NCI-H524 (cell line): Measurements from ENCODE around the gene VPS37B.
"Not testable (repeated sequence)": the region's sequence is repeated elsewhere in the genome, so short reads cannot be mapped to it uniquely, and the experiment has no call there.

ENCODE experiments used
- DNase-seq, 2 experiments: peaks; one replicate each; lab custom pipeline; 2025; lab: John Stamatoyannopoulos, UW

The VPS37B gene, protein sequence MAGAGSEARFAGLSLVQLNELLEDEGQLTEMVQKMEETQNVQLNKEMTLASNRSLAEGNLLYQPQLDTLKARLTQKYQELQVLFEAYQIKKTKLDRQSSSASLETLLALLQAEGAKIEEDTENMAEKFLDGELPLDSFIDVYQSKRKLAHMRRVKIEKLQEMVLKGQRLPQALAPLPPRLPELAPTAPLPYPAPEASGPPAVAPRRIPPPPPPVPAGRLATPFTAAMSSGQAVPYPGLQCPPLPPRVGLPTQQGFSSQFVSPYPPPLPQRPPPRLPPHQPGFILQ

DNA sequence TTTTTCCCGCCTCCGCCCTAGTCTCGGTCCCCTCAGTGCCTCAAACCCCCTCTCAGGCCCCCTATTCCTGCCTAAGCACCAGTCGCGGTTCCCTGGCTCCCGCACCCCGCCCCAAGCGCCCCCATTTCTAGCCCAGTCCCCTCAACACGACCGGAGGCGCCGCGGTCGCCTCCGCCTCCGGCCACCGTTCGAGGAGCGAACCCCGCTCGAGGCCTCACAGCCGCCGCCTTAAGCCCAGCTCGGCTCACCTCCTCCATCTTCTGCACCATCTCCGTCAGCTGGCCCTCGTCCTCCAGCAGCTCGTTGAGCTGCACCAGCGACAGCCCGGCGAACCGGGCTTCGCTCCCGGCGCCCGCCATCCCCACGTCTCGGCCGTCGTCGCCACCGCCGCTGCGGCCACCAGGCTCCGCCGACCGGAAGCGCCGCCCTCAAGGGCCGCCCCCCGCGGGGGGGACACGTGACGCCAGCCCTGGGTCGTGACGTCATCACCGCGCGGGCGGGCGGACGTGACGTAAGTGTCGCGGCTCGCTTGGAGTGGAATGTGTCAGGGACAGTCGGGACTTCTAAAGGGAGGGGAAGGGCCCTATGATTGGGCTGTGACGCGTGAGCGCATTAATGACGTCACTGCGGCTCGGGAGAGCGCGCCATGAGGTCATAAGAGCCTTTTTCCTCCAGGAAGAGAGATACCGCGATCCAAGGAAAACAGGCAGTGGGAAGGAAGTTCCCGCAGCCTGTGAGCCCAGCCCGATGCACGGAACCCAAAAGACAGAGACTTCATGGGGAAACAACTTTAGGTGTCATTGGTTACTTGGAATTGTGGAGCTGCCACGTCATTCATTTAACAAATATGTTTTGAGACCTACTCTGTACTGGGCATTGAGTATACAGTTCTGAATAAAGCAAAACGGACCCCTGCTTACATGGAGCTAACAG is at the start of gene VPS37B:
Gene VPS37B (minus strand): TSS at position 421 of the 933 bp plus-strand sequence. CDS start 62 bp downstream, at position 359.
- DNase-seq: peak; percentile 42 to 68

DNA sequence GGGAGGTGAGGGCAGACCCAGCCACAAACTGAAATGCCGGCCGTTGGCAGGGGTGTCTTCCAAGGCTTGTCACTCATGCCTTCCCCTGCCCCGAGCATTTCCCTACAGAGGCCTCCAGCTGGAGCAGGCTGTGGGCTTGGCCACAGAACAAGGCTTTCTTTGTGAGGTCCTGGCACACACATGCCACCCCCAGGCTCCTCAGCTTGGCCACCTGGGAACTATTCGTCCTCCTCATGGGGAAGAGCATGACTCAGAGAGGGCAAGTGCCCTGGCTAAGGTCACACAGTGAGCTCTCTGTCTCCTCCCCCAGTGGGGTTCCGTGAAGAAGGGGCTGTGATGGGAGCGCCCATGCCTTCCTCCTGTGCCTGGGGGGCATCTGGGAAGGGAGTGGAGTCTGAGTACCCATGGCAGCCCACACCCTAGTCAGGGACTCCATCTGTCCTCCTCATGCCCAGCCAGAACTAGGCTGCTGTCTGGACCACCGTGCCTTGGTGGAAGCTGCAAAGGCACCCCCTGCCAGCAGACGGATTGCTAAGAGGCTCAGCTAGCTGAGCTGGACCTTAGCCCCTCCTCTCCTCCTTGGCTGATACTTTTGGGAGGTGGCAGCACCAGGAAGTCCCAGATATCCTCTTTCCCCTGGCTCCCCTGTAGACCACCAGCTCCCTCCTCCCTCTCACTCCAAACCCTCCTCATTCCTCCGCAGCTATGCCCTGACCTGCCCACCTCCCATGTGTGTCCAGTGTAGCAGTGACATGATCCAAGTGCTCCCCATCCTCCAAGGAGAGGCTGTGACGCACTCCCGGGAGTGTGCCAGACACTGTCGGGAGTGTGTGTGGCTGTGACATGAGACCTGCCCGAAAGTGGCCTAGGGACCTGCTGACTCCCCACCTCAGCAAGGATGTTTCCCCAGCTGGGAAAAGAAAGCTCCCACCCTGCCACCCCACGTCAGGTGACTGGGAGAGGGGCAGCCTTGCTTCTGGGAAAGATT is 49.0 kb upstream of the VPS37B start:
- DNase-seq: no peak

DNA sequence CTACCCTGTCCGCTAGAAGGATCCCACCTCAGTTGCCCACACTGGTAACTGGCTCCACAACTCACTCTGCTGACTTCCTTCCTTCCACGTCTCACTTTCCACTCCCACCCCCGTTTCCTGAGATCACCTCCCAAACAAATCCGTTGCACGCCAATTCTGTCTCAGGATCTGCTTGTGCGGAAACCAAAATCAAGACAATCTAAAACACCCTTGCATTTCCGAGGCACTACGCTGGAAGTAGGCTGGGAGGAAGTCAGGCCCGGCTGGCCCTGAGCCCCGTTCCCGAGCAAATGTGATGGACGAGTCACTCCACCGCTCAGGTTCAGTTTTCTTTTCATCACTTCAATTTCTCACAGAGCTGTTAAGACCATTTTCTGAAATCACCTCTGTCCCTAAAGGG is 47.3 kb upstream of the VPS37B start:
- DNase-seq: no peak

DNA sequence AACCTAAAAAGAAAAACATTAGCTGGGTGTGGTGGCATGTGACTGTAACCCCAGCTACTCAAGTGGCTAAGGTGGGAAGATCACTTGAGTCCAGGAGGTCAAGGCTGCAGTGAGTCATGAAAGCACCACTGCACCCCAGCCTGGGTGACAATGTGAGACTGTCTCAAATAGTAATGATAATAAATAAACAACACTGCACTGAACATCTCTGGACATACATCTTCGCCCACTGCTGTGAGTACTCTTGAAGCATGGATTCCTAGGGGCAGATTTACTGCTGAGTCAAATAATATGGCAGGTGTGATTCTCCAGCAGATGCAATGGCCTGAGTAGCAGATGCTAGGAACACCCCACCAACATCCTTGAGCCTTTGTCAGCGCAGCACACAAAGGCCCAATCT is 46.7 kb upstream of the VPS37B start:
- DNase-seq: peak in 1 of 2 experiments; percentile 12

DNA sequence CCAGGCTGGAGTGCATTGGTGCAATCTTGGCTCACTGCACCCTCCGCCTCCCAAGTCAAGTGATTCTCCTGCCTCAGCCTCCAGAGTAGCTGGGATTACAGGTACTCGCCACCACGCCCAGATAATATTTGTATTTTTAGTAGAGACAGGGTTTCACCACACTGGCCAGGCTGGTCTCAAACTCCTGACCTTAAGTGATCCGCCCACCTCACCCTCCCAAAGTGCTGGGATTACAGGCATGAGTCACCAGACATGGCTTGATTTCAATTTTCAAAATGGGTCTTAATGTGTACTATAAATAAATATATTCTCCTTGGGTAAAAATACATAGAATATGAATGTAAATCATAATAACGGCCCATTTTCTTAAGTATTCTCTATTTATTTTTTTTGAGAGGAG is 45.4 kb upstream of the VPS37B start:
- not testable (repeated sequence) for DNase-seq

DNA sequence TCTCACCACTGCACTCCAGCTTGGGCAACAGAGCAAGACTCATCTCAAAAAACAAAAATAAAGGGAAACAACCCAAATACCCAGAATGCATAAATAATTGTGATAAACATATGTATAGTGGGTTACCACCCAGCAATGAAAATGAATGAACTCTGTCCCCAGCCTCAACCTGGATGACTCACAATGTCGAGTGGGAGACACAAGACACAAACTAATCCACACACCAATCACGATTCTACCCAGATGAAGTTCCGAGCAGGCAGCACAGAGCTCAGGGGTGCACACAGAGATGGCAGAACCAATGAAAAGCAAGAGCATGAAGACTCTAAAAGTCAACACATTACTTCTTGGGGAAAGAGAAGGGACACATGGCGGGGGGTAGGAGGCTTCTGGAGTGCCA is 43.2 kb upstream of the VPS37B start:
- no peak for DNase-seq

DNA sequence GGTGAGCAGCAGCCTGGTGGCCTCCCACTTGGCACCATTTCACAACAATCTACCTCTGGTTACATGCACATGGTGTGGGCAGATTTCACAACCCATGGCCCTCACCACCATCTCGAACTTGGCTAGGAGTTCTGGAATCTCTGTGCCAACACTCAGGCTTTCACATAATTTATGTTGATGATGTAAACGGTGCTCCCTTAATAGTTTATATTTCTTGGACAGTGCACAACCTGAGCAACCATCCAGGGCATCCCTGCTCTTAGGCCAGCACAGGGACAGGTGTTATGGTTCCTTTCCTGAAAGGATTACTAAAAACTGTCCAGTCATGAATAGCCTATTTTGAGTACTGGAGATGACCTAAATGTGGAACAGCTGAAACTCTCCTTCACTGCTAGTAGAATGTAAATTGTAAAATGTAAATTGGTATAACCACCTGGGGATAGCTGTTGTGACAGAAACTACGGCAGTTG is 41.7 kb upstream of the VPS37B start:
- no peak for DNase-seq

DNA sequence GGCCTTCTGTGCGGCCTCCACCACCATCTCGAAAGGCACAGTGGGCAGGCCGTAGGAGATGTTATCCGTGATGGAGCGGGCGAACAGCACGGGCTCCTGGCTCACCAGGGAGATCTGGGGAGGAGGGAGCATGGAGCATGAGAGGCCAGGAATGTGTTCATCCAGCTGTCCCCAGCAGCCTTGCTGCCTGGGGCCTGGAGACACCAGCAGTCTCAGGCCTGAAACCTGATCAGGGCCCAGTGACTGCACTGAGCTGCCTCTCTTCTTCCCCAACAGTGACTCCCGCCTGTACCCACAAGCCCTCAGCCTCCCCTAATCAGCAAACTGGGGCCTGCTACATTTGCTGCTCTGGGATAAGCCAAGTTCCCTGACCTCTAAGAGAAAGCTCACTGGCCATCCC is 39.4 kb upstream of the VPS37B start:
- DNase-seq: no peak

DNA sequence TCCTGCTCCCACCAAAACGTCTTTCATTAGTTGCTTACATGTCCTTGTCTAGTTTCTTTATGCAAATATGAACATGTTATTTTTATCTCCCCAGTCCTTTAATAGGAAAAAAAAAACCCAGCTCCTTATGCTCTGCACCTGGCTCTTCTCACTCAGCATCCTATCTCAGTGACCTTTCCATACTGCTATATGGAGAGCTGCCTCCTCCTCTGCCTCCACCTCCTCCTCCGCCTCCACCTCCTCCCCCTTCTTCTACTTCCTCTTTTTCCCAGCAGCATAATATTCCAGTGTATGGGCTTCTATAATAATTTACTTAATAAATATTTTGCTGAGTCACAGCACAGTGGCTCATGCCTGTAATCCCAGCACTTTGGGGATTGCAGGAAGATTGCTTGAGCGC is 38.8 kb upstream of the VPS37B start:
- no peak for DNase-seq

DNA sequence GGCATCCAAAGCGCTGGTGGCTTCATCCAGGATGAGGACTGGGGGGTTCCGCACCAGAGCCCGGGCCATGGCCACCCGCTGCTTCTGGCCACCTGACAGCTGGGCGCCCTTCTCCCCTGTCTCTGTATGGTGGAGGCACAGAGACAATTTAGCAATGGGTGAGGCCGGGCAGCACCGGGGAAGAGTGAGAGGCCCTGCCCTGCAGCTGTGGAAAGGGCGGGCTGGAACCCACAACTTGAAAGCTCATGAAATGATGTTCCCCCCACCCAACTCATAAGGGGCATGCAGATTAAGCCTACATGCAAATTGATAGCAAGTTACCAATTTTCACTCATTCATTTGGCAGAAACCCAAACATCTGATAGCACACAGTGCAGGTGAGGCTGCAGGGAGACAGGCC is 36.3 kb upstream of the VPS37B start:
- DNase-seq: no peak

DNA sequence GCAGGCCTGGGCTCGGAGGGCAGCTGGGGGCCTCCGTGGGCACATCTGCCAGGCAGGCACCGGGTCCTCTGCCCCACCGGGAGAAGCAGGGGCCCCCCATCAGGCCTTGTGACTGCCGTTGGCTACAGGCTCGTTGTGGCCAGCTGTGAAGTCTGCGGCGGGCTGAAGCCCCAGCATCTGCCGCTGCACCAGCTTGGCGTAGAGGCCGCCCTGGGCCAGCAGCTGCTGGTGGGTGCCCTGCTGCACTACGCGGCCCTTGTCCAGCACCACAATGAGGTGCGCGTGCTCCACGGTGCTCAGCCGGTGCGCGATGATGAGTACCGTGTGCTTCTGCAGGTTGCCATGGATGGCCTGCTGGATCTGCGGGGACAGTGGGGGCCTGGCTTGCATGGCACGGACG is 33.9 kb upstream of the VPS37B start:
- peak in 1 of 2 experiments; percentile 11 for DNase-seq

DNA sequence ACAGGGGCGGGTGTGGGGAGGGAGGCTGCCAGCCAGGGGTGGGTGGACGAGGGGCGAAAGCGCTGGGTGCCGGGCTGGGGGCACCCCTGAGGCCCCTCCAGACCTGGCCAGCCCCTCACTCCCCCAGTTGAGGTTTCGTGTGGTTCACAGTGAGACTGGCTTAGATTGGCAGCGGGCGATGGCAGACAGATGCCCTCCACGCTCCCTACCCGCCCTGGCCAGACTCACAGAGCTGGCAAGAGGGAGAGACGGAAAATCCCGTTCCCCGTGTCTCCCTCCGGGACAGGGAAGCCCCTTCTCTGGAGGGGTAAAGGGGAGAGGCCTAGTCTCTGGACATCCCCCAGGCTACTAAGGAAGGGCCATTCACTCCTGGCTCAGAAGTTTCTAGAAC is 33.2 kb upstream of the VPS37B start:
- DNase-seq: no peak

DNA sequence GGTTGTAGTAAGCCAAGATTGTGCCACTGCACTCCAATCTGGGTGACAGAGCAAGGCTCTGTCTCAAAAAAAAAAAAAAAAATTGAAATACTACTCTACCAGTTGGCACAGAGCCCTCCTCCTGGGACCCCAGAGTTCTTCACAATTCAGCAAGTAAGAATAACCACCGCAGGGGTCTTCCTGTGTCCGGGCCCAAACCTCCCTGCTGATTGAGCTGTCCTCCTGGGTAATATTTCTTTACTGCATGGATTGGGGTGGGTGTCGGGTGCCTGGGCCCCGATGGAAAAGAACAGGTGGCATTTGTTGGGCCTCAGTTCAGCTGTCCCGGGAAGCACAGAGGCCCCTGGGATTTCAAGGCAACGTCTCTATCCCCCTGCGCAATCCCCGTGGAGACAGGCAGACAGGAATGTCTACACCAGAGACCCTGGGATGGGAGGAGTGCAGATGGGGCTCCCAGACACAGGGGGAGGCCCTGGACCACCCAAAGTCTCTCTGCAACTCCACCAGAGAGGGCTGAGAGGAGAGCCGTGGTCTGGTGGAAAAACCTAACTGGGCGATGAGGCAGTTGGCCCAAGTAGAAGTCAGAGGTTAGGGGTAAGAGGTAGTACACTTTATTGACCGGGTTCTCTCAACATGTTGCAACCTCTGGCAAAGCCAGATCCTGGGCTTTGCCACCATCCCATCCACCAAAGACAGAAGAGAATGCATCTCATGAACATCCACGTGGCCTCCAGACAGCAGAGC is 32.7 kb upstream of the VPS37B start:
- DNase-seq: no peak

DNA sequence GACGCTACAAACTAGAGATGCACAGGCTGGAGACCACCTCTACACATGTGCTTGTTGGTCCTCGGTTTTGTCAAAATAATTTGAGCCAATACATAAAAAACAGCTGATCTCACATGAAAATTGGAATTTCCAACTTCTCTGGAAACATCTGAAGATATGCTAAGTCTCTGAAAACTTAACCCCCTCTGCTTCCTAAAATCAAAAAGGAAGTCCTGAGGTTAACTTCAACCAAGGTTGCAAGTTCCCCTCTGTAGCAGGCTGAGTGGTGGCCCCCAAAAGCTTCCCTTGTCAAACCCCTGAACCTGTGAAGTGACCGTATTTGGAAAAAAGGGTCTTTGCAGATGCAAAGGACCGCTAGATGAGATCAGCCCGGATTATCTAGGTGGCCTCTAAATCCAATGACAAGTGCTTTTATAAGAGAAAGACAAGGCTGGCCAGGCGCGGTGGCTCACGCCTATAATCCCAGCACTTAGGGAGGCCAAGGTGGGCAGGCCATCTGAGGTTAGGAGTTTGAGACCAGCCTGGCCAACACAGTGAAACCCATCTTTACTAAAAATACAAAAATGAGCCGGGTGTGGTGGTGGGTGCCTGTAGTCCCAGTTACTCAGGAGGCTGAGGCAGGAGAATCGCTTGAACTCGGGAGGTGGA is 32.0 kb upstream of the VPS37B start:
- no peak for DNase-seq

DNA sequence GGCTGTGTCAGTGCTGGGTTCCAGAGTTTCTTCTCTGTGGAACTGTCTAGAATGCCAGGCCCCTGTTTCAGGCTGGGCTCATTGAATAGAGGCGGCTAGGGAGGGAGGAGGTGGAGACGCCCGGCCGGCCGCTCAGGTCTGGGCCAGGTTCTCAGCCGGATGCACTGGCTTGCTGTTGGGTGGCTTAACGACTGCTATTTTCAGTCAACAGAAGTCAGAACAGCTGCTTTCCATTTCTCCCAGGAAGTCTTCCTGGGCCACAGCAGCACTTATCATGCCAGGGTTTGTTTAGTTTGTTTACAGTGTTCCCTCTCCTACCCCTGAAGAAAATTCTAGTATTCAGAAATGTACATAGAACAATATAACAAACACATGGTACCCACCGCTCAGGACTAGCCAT is 26.0 kb upstream of the VPS37B start:
- no peak for DNase-seq

DNA sequence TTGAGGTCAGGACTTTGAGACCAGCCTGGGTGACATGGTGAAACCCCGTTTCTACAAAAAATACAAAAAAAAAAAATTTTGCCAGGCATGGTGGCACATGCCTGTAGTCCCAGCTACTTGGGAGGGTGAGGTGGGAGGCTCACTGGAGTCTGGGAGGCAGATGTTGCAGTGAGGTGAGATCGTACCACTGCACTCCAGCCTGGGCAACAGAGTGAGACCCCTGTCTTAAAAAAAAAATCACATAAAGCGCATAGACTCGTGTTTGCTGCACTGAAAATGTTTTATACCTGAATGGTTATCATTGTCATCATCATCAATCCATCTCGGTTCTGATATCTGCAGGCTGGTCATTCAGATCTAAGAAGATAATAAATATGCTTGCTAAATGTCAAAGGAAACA is 24.8 kb upstream of the VPS37B start:
- no peak for DNase-seq

DNA sequence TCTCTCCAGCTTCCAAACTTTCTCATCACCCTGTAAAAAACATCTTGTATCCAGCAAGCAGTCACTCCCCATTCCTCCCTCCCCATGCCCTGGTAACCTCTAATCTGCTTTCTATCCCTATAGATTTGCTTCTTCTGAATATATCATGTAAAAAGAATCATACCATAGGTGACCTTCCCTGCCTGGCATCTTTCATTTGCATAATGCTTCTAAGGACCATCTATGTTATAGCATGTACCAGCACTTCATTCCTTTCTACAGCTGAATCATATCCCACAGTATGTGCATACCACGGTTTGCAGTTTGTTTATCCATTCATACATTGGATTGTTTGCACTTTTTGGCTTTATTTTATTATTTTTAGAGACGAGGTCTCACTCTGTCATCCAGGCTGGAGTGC is 22.9 kb upstream of the VPS37B start:
- DNase-seq: no peak

DNA sequence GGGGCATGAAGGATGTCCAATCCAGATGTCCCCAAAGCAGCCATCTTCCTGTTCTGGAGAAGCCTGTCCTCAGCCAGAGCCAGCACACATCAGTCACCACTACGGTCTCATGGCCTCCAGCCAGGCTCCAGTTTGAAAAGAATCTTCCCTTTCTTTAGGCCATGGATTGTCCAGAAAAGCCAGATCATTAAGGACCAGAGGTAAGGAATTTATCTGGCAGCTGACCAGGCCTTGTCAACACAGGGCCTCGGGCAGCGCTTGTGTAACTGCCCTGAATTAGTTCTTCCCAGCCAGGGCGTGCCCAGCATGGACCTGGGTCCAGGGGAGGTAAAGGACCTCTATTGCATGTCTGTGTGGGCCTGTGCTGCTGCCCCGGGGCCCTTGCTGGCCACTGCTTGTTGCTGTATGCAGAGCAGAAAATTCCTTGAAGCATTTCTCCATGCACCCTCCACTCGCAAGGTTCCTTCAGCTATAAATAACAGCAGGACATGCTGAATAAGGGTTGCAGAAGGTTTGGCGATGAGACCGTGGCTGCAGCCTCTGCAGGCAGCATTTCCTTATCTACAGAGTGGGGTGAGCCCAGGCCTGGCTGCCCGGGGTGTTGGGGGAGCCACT is 21.7 kb upstream of the VPS37B start:
- no peak for DNase-seq

DNA sequence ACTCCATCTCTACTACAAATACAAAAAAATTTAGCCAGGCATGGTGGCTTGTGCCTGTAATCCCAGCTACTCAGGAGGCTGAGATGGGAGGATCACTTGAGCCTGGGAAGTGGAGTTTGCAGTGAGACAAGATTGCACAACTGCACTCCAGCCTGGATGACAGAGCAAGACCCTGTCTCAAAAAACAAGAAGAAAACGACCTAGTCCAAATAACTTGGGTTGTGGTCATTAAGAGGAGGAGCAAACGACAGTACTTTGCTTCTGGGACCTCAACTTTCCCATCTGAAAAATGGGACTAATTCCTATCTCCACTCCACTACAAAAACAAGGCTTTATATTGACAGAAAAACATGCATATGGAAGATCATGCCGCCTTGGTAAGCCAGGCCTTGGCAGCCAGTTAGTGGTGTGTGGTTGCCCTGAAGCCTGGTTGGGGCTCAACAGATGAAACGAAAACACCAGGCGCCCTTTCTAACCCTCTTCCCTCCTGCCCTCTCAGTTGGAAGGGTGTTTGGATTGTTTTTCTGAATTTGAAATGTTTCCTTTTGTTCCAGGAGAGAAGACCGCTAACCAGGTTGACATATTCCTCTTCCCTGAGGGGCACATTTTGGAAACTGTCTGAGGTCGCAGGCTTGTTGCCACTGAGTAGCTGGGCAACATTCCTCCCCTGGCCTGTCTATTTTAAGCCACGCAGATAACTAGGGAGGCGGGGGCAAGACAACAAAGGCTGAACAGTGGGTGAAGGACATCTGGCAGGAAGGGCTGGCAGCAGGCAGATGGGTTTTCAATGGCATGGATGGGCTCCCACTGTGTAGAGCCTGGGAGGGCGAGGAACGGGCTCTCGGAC is 13.7 kb upstream of the VPS37B start:
- DNase-seq: peak; percentile 26 to 68
